H9 (cell line): ENCODE results near the gene GHRHR. TPM values are rescaled to one million over a fixed set of nuclear protein-coding genes. Genes with fewer than 3 reads are reported as not detected.

Experiments used
- DNase-seq: peaks from one replicate; pipeline ENCODE4 v3.0.0-alpha.2; 2017
- H2AFZ ChIP-seq: one replicate; pipeline ENCODE4 v1.6.1; 2013; ENCODE audit warnings: mild to moderate bottlenecking, low read length, control low read depth, moderate library complexity
- H2AK5ac ChIP-seq: 2 replicates; pipeline ENCODE4 v1.6.1; 2013; ENCODE audit warnings: low read length, control low read depth, mixed read lengths; ENCODE audit not compliant: insufficient read length
- H2BK120ac ChIP-seq: one replicate; pipeline ENCODE4 v1.6.1; 2013; ENCODE audit warnings: low read depth, mild to moderate bottlenecking, low read length, control low read depth, inconsistent platforms; ENCODE audit not compliant: poor library complexity, severe bottlenecking
- H2BK12ac ChIP-seq: 2 replicates; pipeline ENCODE4 v1.6.1; 2013; ENCODE audit warnings: low read length, control low read depth, mixed read lengths, low read depth; ENCODE audit not compliant: insufficient read length
- H2BK15ac ChIP-seq: 2 replicates; pipeline ENCODE4 v1.6.1; 2013; ENCODE audit warnings: low read depth, low read length, control low read depth
- H2BK20ac ChIP-seq: one replicate; pipeline ENCODE4 v1.6.1; 2013; ENCODE audit warnings: low read depth, mild to moderate bottlenecking, low read length, control low read depth, inconsistent platforms; ENCODE audit not compliant: poor library complexity, severe bottlenecking
- H2BK5ac ChIP-seq: 2 replicates; pipeline ENCODE4 v1.6.1; 2013; ENCODE audit warnings: low read length, control low read depth, mixed read lengths; ENCODE audit not compliant: insufficient read length
- H3K14ac ChIP-seq: 2 replicates; pipeline ENCODE4 v1.6.1; 2013; ENCODE audit warnings: low read length, control low read depth; ENCODE audit not compliant: insufficient read depth
- H3K18ac ChIP-seq: 2 replicates; pipeline ENCODE4 v1.6.1; 2013; ENCODE audit warnings: low read depth, mild to moderate bottlenecking, mixed read lengths, low read length, control low read depth; ENCODE audit not compliant: insufficient read length
- H3K23ac ChIP-seq: 2 replicates; pipeline ENCODE4 v1.6.1; 2013; ENCODE audit warnings: low read length, control low read depth, mixed read lengths, low read depth; ENCODE audit not compliant: insufficient read length
- H3K23me2 ChIP-seq: 2 replicates; pipeline ENCODE4 v1.6.1; 2013; ENCODE audit warnings: low read depth, mild to moderate bottlenecking, mixed read lengths, low read length, control low read depth; ENCODE audit not compliant: insufficient read length, poor library complexity, severe bottlenecking
- H3K27ac ChIP-seq: 2 replicates; pipeline ENCODE4 v1.5.1; 2013; ENCODE audit warnings: low read length, control low read depth, mixed read lengths, low read depth; ENCODE audit not compliant: insufficient read length
- H3K27me3 ChIP-seq: 2 replicates; pipeline ENCODE4 v1.6.1; 2013; ENCODE audit warnings: low read length, control low read depth, inconsistent platforms; ENCODE audit not compliant: insufficient read depth
- H3K4ac ChIP-seq: 2 replicates; pipeline ENCODE4 v1.6.1; 2013; ENCODE audit warnings: low read depth, mild to moderate bottlenecking, control low read depth, inconsistent platforms, low read length, moderate library complexity
- H3K4me1 ChIP-seq: 2 replicates; pipeline ENCODE4 v1.6.1; 2013; ENCODE audit warnings: low read length, control low read depth, inconsistent platforms; ENCODE audit not compliant: insufficient read depth
- H3K4me2 ChIP-seq: 2 replicates; pipeline ENCODE4 v1.6.1; 2013; ENCODE audit warnings: low read length, control low read depth, mixed read lengths; ENCODE audit not compliant: insufficient read length, insufficient read depth
- H3K56ac ChIP-seq: 2 replicates; pipeline ENCODE4 v1.6.1; 2013; ENCODE audit warnings: low read depth, mild to moderate bottlenecking, mixed read lengths, low read length, control low read depth; ENCODE audit not compliant: insufficient read length
- H3K79me1 ChIP-seq: 2 replicates; pipeline ENCODE4 v1.6.1; 2013; ENCODE audit warnings: low read depth, mild to moderate bottlenecking, moderate library complexity, low read length, control low read depth, inconsistent platforms; ENCODE audit not compliant: insufficient read depth, poor library complexity, severe bottlenecking
- H3K79me2 ChIP-seq: 2 replicates; pipeline ENCODE4 v1.6.1; 2013; ENCODE audit warnings: low read length, control low read depth, inconsistent platforms; ENCODE audit not compliant: insufficient read depth
- H3K9ac ChIP-seq: 2 replicates; pipeline ENCODE4 v1.6.1; 2013; ENCODE audit warnings: low read length, control low read depth, mixed read lengths; ENCODE audit not compliant: insufficient read length; ENCODE audit errors: extremely low read depth
- H3K9me3 ChIP-seq: one replicate; pipeline ENCODE4 v1.6.1; 2013; ENCODE audit warnings: low read depth, low read length, inconsistent platforms; ENCODE audit not compliant: control insufficient read depth
- H3T11ph ChIP-seq: one replicate; pipeline ENCODE4 v1.6.1; 2013; ENCODE audit warnings: mild to moderate bottlenecking, low read length, control low read depth, inconsistent platforms
- H4K20me1 ChIP-seq: one replicate; pipeline ENCODE4 v1.6.1; 2013; ENCODE audit not compliant: control insufficient read depth, insufficient read length, insufficient read depth
- H4K5ac ChIP-seq: 2 replicates; pipeline ENCODE4 v1.6.1; 2013; ENCODE audit warnings: low read depth, mild to moderate bottlenecking, mixed read lengths, low read length, control low read depth; ENCODE audit not compliant: insufficient read length
- H4K8ac ChIP-seq: replicated peaks from 2 replicates; pipeline ENCODE4 v1.6.1; 2013; ENCODE audit warnings: low read length, control low read depth, mixed read lengths, low read depth; ENCODE audit not compliant: insufficient read length
- H4K91ac ChIP-seq: 2 replicates; pipeline ENCODE4 v1.6.1; 2013; ENCODE audit warnings: low read depth, mild to moderate bottlenecking, moderate library complexity, mixed read lengths, low read length, control low read depth; ENCODE audit not compliant: insufficient read length
- H3K27ac Mint-ChIP-seq, 3 experiments: 2 replicates in 2 of 3; 3 replicates in 1 of 3; pipeline ENCODE4 v1.8.0; 2020 to 2021; ENCODE audit warnings: mixed read lengths in 3 of 3, mild to moderate bottlenecking in 1 of 3, moderate library complexity in 1 of 3
- H3K27me3 Mint-ChIP-seq: 2 replicates; pipeline ENCODE4 v1.8.0; 2021; ENCODE audit warnings: low read depth, mild to moderate bottlenecking, moderate library complexity, mixed read lengths
- H3K36me3 Mint-ChIP-seq, 3 experiments: 2 replicates in 2 of 3; 3 replicates in 1 of 3; pipeline ENCODE4 v1.8.0; 2020 to 2021; ENCODE audit warnings: low read depth in 3 of 3, mixed read lengths in 3 of 3; ENCODE audit not compliant: insufficient read depth in 1 of 3
- H3K4me1 Mint-ChIP-seq, 2 experiments: 2 replicates each; pipeline ENCODE4 v1.8.0; 2020; ENCODE audit warnings: mixed read lengths in 2 of 2
- H3K4me3 Mint-ChIP-seq, 2 experiments: 2 replicates in 1 of 2; 3 replicates in 1 of 2; pipeline ENCODE4 v1.8.0; 2020 to 2021; ENCODE audit warnings: mild to moderate bottlenecking in 2 of 2, mixed read lengths in 2 of 2, moderate library complexity in 1 of 2
- H3K9me3 Mint-ChIP-seq, 2 experiments: 2 replicates in 1 of 2; 3 replicates in 1 of 2; pipeline ENCODE4 v1.8.0; 2020; ENCODE audit warnings: mild to moderate bottlenecking in 2 of 2, mixed read lengths in 2 of 2, moderate library complexity in 1 of 2
- WGBS: extraction: QIAGEN DNeasy Blood & Tissue Kit; methylation state at CpG from one replicate; pipeline ENCODE4 v1.1.7; 2013; ENCODE audit warnings: missing lambda C conversion rate, low lambda C conversion rate, mixed read lengths; ENCODE audit not compliant: insufficient read length; ENCODE audit errors: extremely low coverage; 5-methylcytosine and 5-hydroxymethylcytosine counted together
- total RNA-seq: library from RNA; stranded (reverse); gene quantifications from 2 replicates; pipeline ENCODE4 v1.2.1, GENCODE V29; 2021
- TF ChIP-seq, protein P1 (sequence below): fragments of 200-600 bp; sonication (generic); conservative IDR thresholded peaks from 3 replicates; pipeline ENCODE4 v1.8.0; 2021; ENCODE audit warnings: antibody characterized with exemption, mild to moderate bottlenecking

The GHRHR gene
- total RNA-seq, 1 experiment from 2014 or later = 7.4 TPM

DNA sequence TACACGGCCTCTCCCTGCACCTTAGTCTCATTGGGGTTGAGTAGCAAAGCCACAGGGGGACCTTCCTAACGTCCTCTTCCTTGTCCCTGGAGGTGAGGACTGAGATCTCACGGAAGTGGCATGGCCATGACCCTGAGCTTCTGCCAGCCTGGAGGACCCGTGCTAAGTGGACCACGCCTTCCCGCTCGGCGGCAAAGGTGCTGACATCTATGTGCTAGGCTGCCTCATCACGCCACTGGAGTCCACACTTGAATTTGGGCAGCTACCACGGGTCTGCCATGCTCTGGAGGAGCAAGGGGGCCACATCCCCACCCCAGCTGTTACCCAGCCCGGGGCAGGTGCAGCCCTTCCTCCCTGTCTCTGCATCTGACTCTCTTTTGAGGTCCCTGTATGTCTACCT, 15.3 kb downstream of the GHRHR start:
- Histone ChIP-seq H3K4me2 (no peak overlapping the region), H3K23ac (no peak overlapping the region), H2BK120ac (no peak overlapping the region), H3K23me2 (no peaks in the 10 kb centered on the region), H3K27me3 (no peaks in the 10 kb centered on the region), H3K18ac (no peak overlapping the region), H4K5ac (no peak overlapping the region), H3K27ac (no peak overlapping the region), H4K8ac (no peak overlapping the region), H2BK5ac (no peak overlapping the region), H3K79me2 (no peaks in the 10 kb centered on the region), H2BK12ac (no peak overlapping the region), H4K20me1 (peaks cover 3% of the 10 kb centered on the region), H3T11ph (no peak overlapping the region), H3K79me1 (no peaks in the 10 kb centered on the region), H2BK20ac (no peak overlapping the region), H3K9me3 (no peaks in the 10 kb centered on the region), H2AFZ (no peak overlapping the region), H2BK15ac (no peak overlapping the region), H3K9ac (no peak overlapping the region), H3K56ac (no peak overlapping the region), H2AK5ac (no peak overlapping the region), H3K14ac (no peak overlapping the region), H3K4me1 (no peaks in the 10 kb centered on the region), H4K91ac (no peak overlapping the region), H3K4ac (no peak overlapping the region)
- TF ChIP-seq, protein P1, sequence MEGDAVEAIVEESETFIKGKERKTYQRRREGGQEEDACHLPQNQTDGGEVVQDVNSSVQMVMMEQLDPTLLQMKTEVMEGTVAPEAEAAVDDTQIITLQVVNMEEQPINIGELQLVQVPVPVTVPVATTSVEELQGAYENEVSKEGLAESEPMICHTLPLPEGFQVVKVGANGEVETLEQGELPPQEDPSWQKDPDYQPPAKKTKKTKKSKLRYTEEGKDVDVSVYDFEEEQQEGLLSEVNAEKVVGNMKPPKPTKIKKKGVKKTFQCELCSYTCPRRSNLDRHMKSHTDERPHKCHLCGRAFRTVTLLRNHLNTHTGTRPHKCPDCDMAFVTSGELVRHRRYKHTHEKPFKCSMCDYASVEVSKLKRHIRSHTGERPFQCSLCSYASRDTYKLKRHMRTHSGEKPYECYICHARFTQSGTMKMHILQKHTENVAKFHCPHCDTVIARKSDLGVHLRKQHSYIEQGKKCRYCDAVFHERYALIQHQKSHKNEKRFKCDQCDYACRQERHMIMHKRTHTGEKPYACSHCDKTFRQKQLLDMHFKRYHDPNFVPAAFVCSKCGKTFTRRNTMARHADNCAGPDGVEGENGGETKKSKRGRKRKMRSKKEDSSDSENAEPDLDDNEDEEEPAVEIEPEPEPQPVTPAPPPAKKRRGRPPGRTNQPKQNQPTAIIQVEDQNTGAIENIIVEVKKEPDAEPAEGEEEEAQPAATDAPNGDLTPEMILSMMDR = no peak
- Mint-ChIP-seq H3K36me3 (no peaks in the 10 kb centered on the region), H3K4me3 (no peak overlapping the region), H3K27ac (no peak overlapping the region), H3K27me3 (peaks cover 39% of the 10 kb centered on the region), H3K9me3 (no peaks in the 10 kb centered on the region), H3K4me1 (peaks cover 17 to 18% of the 10 kb centered on the region in 2 experiments)
- no CpG with 5 or more reads among the region's 11 CpGs for WGBS
- peak; percentile 20 for DNase-seq
